Measurements from ENCODE around the gene ESRRB.

GRCh38 chr14:76413106-76413961, 37.4 kb downstream of the ESRRB start:
- TF ChIP-seq CTCF (IDR thresholded peaks at IDR 0.05) (no peak), POLR2A (IDR thresholded peaks at IDR 0.05) (no peak)

Measured in ovary (tissue), 3 donors.